NCI-H345 (cell line): ENCODE results near the gene PGP.

Source experiments
- DNase-seq: peaks from one replicate; lab custom pipeline; 2025; lab: John Stamatoyannopoulos, UW

Gene PGP

GRCh38 chr16:2199095-2199494, 15.5 kb downstream of the PGP start:
- DNase-seq, result no peak

GRCh38 chr16:2198283-2198682, 16.4 kb downstream of the PGP start:
- no peak for DNase-seq

GRCh38 chr16:2197765-2198164, 16.9 kb downstream of the PGP start:
- no peak for DNase-seq

GRCh38 chr16:2196981-2197511, 17.6 kb downstream of the PGP start:
- no peak for DNase-seq

- peak; percentile 38 for DNase-seq
These were observed 18.3 kb downstream of the PGP start, which contains the start of gene CASKIN1 for GRCh38 chr16:2196162-2196980. CASKIN1 (minus strand) TSS chr16:2196605; CDS start chr16:2196432, 173 bp downstream.

- no peak for DNase-seq
These were observed 19.1 kb downstream of the PGP start for GRCh38 chr16:2195322-2196161.

- peak; percentile 67 for DNase-seq
These were observed 19.8 kb downstream of the PGP start for GRCh38 chr16:2194852-2195321.

- no peak for DNase-seq
These were observed 20.3 kb downstream of the PGP start for GRCh38 chr16:2194166-2194834.

GRCh38 chr16:2191446-2191706, 23.3 kb downstream of the PGP start:
- DNase-seq, result no peak

GRCh38 chr16:2190659-2191445, 23.8 kb downstream of the PGP start:
- no peak for DNase-seq

- no peak for DNase-seq
These were observed 24.5 kb downstream of the PGP start for GRCh38 chr16:2190002-2190658.

GRCh38 chr16:2189252-2189893, 25.3 kb downstream of the PGP start:
- DNase-seq, result no peak

GRCh38 chr16:2188395-2188794, 26.2 kb downstream of the PGP start:
- no peak for DNase-seq

GRCh38 chr16:2187212-2187611, 27.4 kb downstream of the PGP start:
- DNase-seq, result no peak

- no peak for DNase-seq
These were observed 28.1 kb downstream of the PGP start for GRCh38 chr16:2186505-2186904.

GRCh38 chr16:2186064-2186463, 28.6 kb downstream of the PGP start:
- DNase-seq, result no peak

GRCh38 chr16:2184962-2185361, 29.7 kb downstream of the PGP start:
- no peak for DNase-seq

- no peak for DNase-seq
These were observed 30.3 kb downstream of the PGP start for GRCh38 chr16:2184346-2184745.

GRCh38 chr16:2183671-2184070, 31.0 kb downstream of the PGP start:
- no peak for DNase-seq

- no peak for DNase-seq
These were observed 32.7 kb downstream of the PGP start for GRCh38 chr16:2181952-2182351.
